H1 (cell line): Measurements from ENCODE around the gene CHMP4A. TPM values are rescaled to one million over a fixed set of nuclear protein-coding genes. Genes with fewer than 3 reads are reported as not detected.

Experiments
- CTCF ChIA-PET: fragments of 300-600 bp; sonication (Branson Sonifier 250); formaldehyde crosslinking; loops from one replicate; lab custom pipeline; 2021; ENCODE audit not compliant: partially characterized antibody; lab: Charles Lee
- POLR2A ChIA-PET: fragments of 300-600 bp; sonication (Branson Sonifier 250); formaldehyde crosslinking; loops from one replicate; lab custom pipeline; 2021; ENCODE audit warnings: inconsistent platforms; ENCODE audit not compliant: partially characterized antibody; lab: Charles Lee
- DNase-seq, 2 experiments: peaks; one replicate each; pipeline versions ENCODE4 v3.0.0 to v3.0.0-alpha.2; 2010 to 2022; ENCODE audit warnings: low spot score in 2 of 2, low read depth in 1 of 2, mixed read lengths in 1 of 2
- FAIRE-seq: peaks from 2 replicates; lab custom pipeline; 2011; peaks lifted over from hg19 to GRCh38; lab: Jason Lieb, UNC
- H2AFZ ChIP-seq: 2 replicates; pipeline ENCODE4 v1.8.1; 2012; ENCODE audit warnings: low read length, inconsistent platforms
- H2AK5ac ChIP-seq: 2 replicates; pipeline ENCODE4 v1.6.1; 2013; ENCODE audit warnings: low read depth, low read length
- H2BK120ac ChIP-seq: replicated peaks from 2 replicates; pipeline ENCODE3; 2013; ENCODE audit warnings: low read depth, low read length, inconsistent platforms
- H2BK12ac ChIP-seq: 2 replicates; pipeline ENCODE4 v1.6.1; 2013; ENCODE audit warnings: low read depth, low read length
- H2BK15ac ChIP-seq: 2 replicates; pipeline ENCODE4 v1.6.1; 2013; ENCODE audit warnings: low read length
- H2BK20ac ChIP-seq: 2 replicates; pipeline ENCODE4 v1.6.1; 2013; ENCODE audit warnings: low read length
- H2BK5ac ChIP-seq: 2 replicates; pipeline ENCODE4 v1.6.1; 2013; ENCODE audit warnings: low read depth, low read length
- H3K14ac ChIP-seq: 2 replicates; pipeline ENCODE4 v1.6.1; 2013; ENCODE audit warnings: inconsistent platforms; ENCODE audit not compliant: insufficient read length
- H3K18ac ChIP-seq: 2 replicates; pipeline ENCODE4 v1.6.1; 2013; ENCODE audit warnings: low read length; ENCODE audit errors: extremely low read depth
- H3K23ac ChIP-seq: 2 replicates; pipeline ENCODE4 v1.6.1; 2013; ENCODE audit warnings: inconsistent platforms; ENCODE audit not compliant: insufficient read length
- H3K23me2 ChIP-seq: 2 replicates; pipeline ENCODE4 v1.6.1; 2013; ENCODE audit warnings: low read depth, low read length
- H3K27ac ChIP-seq: 2 replicates; pipeline ENCODE4 v1.6.1; 2011; ENCODE audit warnings: low read depth, low read length, inconsistent platforms
- H3K27me3 ChIP-seq, 4 experiments: replicated peaks in 1 of 4; 1 replicate in 1 of 4; 2 replicates in 3 of 4; pipeline versions ENCODE4 v1.6.1 to v1.8.1; 2011 to 2013; ENCODE audit warnings: low read length in 3 of 4, mild to moderate bottlenecking in 3 of 4, inconsistent platforms in 2 of 4, mixed read lengths in 2 of 4, moderate library complexity in 1 of 4; ENCODE audit not compliant: control insufficient read depth in 3 of 4, insufficient read depth in 3 of 4; ENCODE audit errors: extremely low read depth in 1 of 4
- H3K36me3 ChIP-seq, 4 experiments: 2 replicates each; pipeline versions ENCODE4 v1.6.1 to v1.8.1; 2011 to 2013; ENCODE audit warnings: mild to moderate bottlenecking in 4 of 4, low read length in 3 of 4, moderate library complexity in 2 of 4, control low read depth in 1 of 4, inconsistent platforms in 1 of 4; ENCODE audit not compliant: insufficient read depth in 4 of 4, control insufficient read depth in 2 of 4
- H3K4ac ChIP-seq: replicated peaks from 2 replicates; pipeline ENCODE3; 2013; ENCODE audit warnings: low read length, low read depth, mixed read lengths, inconsistent platforms; ENCODE audit not compliant: insufficient read length
- H3K4me1 ChIP-seq, 4 experiments: replicated peaks in 1 of 4; 1 replicate in 1 of 4; 2 replicates in 3 of 4; pipeline versions ENCODE4 v1.6.1 to v1.8.1; 2011 to 2013; ENCODE audit warnings: low read length in 3 of 4, inconsistent platforms in 2 of 4, mixed read lengths in 1 of 4; ENCODE audit not compliant: insufficient read depth in 4 of 4, control insufficient read depth in 3 of 4
- H3K4me2 ChIP-seq, 2 experiments: 2 replicates each; pipeline versions ENCODE4 v1.6.1 to v1.8.1; 2011 to 2013; ENCODE audit warnings: low read depth in 2 of 2, low read length in 2 of 2, control low read depth in 1 of 2, inconsistent platforms in 1 of 2, mild to moderate bottlenecking in 1 of 2; ENCODE audit not compliant: insufficient read depth in 1 of 2
- H3K4me3 ChIP-seq, 4 experiments: fragments of 200-600, 300-600 bp in 1 of 4; sonication (generic), shearing (Covaris generic), sonication (Bioruptor Twin) in 1 of 4; 2 replicates each; pipeline versions ENCODE4 v1.5.1 to v1.8.1; 2011 to 2016; ENCODE audit warnings: low read length in 4 of 4, low read depth in 3 of 4, control low read depth in 2 of 4, inconsistent platforms in 2 of 4, mild to moderate bottlenecking in 2 of 4, mixed read lengths in 1 of 4, moderate library complexity in 1 of 4; ENCODE audit not compliant: insufficient read depth in 2 of 4; ENCODE audit errors: extremely low read depth in 1 of 4
- H3K56ac ChIP-seq: replicated peaks from 2 replicates; pipeline ENCODE3; 2013; ENCODE audit warnings: low read depth, mild to moderate bottlenecking, mixed read lengths, low read length, inconsistent platforms; ENCODE audit not compliant: insufficient read length
- H3K79me1 ChIP-seq: 2 replicates; pipeline ENCODE4 v1.6.1; 2013; ENCODE audit warnings: low read depth, low read length, control low read depth
- H3K79me2 ChIP-seq, 2 experiments: 2 replicates each; pipeline versions ENCODE4 v1.6.1 to v1.8.1; 2012 to 2013; ENCODE audit warnings: low read length in 2 of 2, mild to moderate bottlenecking in 2 of 2, inconsistent platforms in 1 of 2; ENCODE audit not compliant: insufficient read depth in 2 of 2, control insufficient read depth in 1 of 2
- H3K9ac ChIP-seq, 4 experiments: replicated peaks in 1 of 4; 1 replicate in 1 of 4; 2 replicates in 3 of 4; pipeline versions ENCODE4 v1.6.1 to v1.8.1; 2011 to 2013; ENCODE audit warnings: low read depth in 3 of 4, low read length in 3 of 4, control low read depth in 2 of 4, mild to moderate bottlenecking in 2 of 4, moderate library complexity in 2 of 4, inconsistent platforms in 1 of 4; ENCODE audit errors: extremely low read depth in 1 of 4
- H3K9me3 ChIP-seq, 2 experiments: 2 replicates each; pipeline versions ENCODE4 v1.6.1 to v1.8.1; 2012 to 2013; ENCODE audit warnings: mild to moderate bottlenecking in 2 of 2, moderate library complexity in 2 of 2, control low read depth in 1 of 2, inconsistent platforms in 1 of 2, low read depth in 1 of 2, low read length in 1 of 2, mixed read lengths in 1 of 2; ENCODE audit not compliant: insufficient read depth in 2 of 2
- H4K20me1 ChIP-seq, 2 experiments: replicated peaks in 1 of 2; 2 replicates each; pipeline versions ENCODE3 to v1.8.1; 2011 to 2013; ENCODE audit warnings: inconsistent platforms in 2 of 2, low read length in 2 of 2, mild to moderate bottlenecking in 1 of 2; ENCODE audit not compliant: insufficient read depth in 2 of 2, control insufficient read depth in 1 of 2
- H4K5ac ChIP-seq: 2 replicates; pipeline ENCODE4 v1.6.1; 2013; ENCODE audit warnings: low read length, low read depth, mixed read lengths, inconsistent platforms; ENCODE audit not compliant: insufficient read length
- H4K8ac ChIP-seq: 2 replicates; pipeline ENCODE4 v1.8.0; 2013; ENCODE audit warnings: mild to moderate bottlenecking, moderate library complexity, low read length, inconsistent platforms; ENCODE audit not compliant: insufficient read depth; ENCODE audit errors: extremely low read depth
- H4K91ac ChIP-seq: replicated peaks from 2 replicates; pipeline ENCODE3; 2013; ENCODE audit warnings: low read length, mixed read lengths, inconsistent platforms; ENCODE audit not compliant: insufficient read length
- CHD2 ChIP-seq: IDR thresholded peaks from 2 replicates; pipeline ENCODE4 v1.6.1; 2012; ENCODE audit warnings: low read length, improper control_type of control experiment
- RNF2 ChIP-seq: fragments of 200-900, 300-1000 bp; sonication (generic); IDR thresholded peaks from 2 replicates; pipeline ENCODE4 v1.7.1; 2016; ENCODE audit warnings: borderline replicate concordance, low read depth, mild to moderate bottlenecking, antibody characterized with exemption, low read length; ENCODE audit not compliant: poor library complexity, severe bottlenecking; ENCODE audit errors: missing control alignments
- WGBS, 2 experiments: shearing (Covaris generic) in 1 of 2; methylation state at CpG; one replicate each; pipeline versions ENCODE4 v1.1.6 to v1.1.7; 2013 to 2015; ENCODE audit warnings: low lambda C conversion rate in 2 of 2, mixed read lengths in 2 of 2, inconsistent platforms in 1 of 2, low coverage in 1 of 2, missing lambda C conversion rate in 1 of 2; ENCODE audit not compliant: insufficient replicate concordance in 2 of 2, insufficient coverage in 1 of 2, insufficient read length in 1 of 2; ENCODE audit errors: extremely low coverage in 1 of 2, missing lambda C conversion rate in 1 of 2; 5-methylcytosine and 5-hydroxymethylcytosine counted together
- polyA plus RNA-seq, 7 experiments: library from polyadenylated mRNA; depleted of rRNA in 3 of 7; stranded (reverse) in 5 of 7; unstranded in 2 of 7; fragments of >200 nt in 5 of 7; fragments of 200-250 nt in 2 of 7; gene quantifications; 1 replicate in 5 of 7; 2 replicates in 1 of 7; 4 replicates in 1 of 7; pipeline versions ENCODE4 v1.2.1 to v1.2.3, GENCODE V29; 2011 to 2013; ENCODE audit warnings: missing spikeins in 2 of 7, mixed read lengths in 2 of 7
- total RNA-seq: library from RNA; stranded (reverse); fragmentation: NEBNext Ultra II Directional; extraction: Animal tissue kit (Norgen Biotek cat#: 25700); gene quantifications from 2 replicates; pipeline ENCODE4 v1.2.1, GENCODE V29; 2021

Gene CHMP4A
- total and polyA plus RNA-seq, 2 of the 8 experiments (the other 6 are each of a cell fraction or from before 2014, with no cell fraction given), result 32.9 to 37.6 TPM

- FAIRE-seq (no peak), DNase-seq (no peak)
- no peak overlapping the region for H2AFZ ChIP-seq
- H3K36me3 ChIP-seq, result peaks cover 0 to 18% (median 5%) of the 10 kb centered on the region in 4 experiments; a peak in 6 of 8 replicates
- TF ChIP-seq CHD2, result no peak
- TF ChIP-seq RNF2, result no peak
- H2AK5ac ChIP-seq, result no peak overlapping the region
- 0 out of 2 replicates have a peak, but pooled peaks cover 2% of the 10 kb centered on the region for H3K23me2 ChIP-seq
- H3K14ac ChIP-seq, result no peak overlapping the region
- no peak overlapping the region for H3K4ac ChIP-seq
- no peak overlapping the region for H2BK12ac ChIP-seq
- H2BK20ac ChIP-seq, result no peak overlapping the region
- H4K20me1 ChIP-seq, result peaks cover 0 to 9% of the 10 kb centered on the region in 2 experiments
- peaks cover 0 to 8% (median 2%) of the 10 kb centered on the region in 4 experiments; a peak in 3 of 7 replicates for H3K4me1 ChIP-seq
- H3K4me3 ChIP-seq, result no peak overlapping the region
- H3K18ac ChIP-seq, result no peak overlapping the region
- H4K5ac ChIP-seq, result no peak overlapping the region
- no peaks in the 10 kb centered on the region for H3K79me1 ChIP-seq
- 96% methylated on average over 4 of the region's 5 CpGs; no CpG with 5 or more reads in 1 of the 2 experiments for WGBS, 2 experiments
- H4K91ac ChIP-seq, result no peak overlapping the region
- H3K27ac ChIP-seq, result no peak overlapping the region
- H3K27me3 ChIP-seq, result no peaks in the 10 kb centered on the region
- no peak overlapping the region for H3K23ac ChIP-seq
- H2BK120ac ChIP-seq, result no peak overlapping the region
- ChIA-PET CTCF (interaction anchor here (0.7 to 1.2 kb wide), 2 partner anchors 57 to 132 kb away, joined by 3 read pairs; no protein-coding TSS in a partner anchor), POLR2A (interaction anchor here (0.7 to 7.6 kb wide), 5 partner anchors 15 to 23 kb away, joined by 3 to 93 read pairs (median 5); partner anchors contain the start of genes PSME2 and RNF31)
- H2BK15ac ChIP-seq, result no peak overlapping the region
- H4K8ac ChIP-seq, result no peak overlapping the region
- no peaks in the 10 kb centered on the region for H3K79me2 ChIP-seq
- no peak overlapping the region for H3K9ac ChIP-seq
- H3K4me2 ChIP-seq, result no peak overlapping the region
- no peaks in the 10 kb centered on the region for H3K9me3 ChIP-seq
- no peak overlapping the region for H3K56ac ChIP-seq
- no peak overlapping the region for H2BK5ac ChIP-seq
Observed at GRCh38 chr14:24165785-24166184, 47.5 kb downstream of the CHMP4A start.
